Suprapubic skin (tissue), 3 donors: ENCODE results near the gene CTNNBIP1.

Source experiments
- CTCF ChIP-seq, 2 donors: fragments of 200-600 bp in 1 of 2; fragments of 450-650 bp in 1 of 2; sonication (generic) in 1 of 2; IDR thresholded peaks; one replicate each; pipeline ENCODE4 v1.5.1; 2016 to 2019; ENCODE audit warnings: antibody characterized with exemption in 2 of 2, mild to moderate bottlenecking in 1 of 2, moderate library complexity in 1 of 2
- POLR2A ChIP-seq, 2 donors: fragments of 450-650 bp; IDR thresholded peaks; one replicate each; pipeline ENCODE4 v1.6.1; 2017; ENCODE audit warnings: antibody characterized with exemption in 2 of 2, mild to moderate bottlenecking in 2 of 2, moderate library complexity in 2 of 2

- TF ChIP-seq CTCF (IDR thresholded peaks at IDR 0.05) = no peak
- no peak for TF ChIP-seq POLR2A (IDR thresholded peaks at IDR 0.05)
Observed at GRCh38 chr1:9917901-9918300, 7.8 kb upstream of the CTNNBIP1 start.
